ENCODE measurements around the gene SLC12A7.
A peak's percentile ranks its signal among the peaks of the same experiment; 100 is the strongest.

The SLC12A7 gene

GRCh38 chr5:1108865-1109174 is 3.0 kb downstream of the SLC12A7 start:
- no peak for TF ChIP-seq JUND (IDR thresholded peaks at IDR 0.05; ENCODE audit: low read depth)
- in situ Hi-C loops (cut with HindIII; ENCODE audit: low pct_unique_long_range_greater_than_20kb, low sequenced_read_pairs), result no loop called here
- no peak for DNase-seq (ENCODE audit: low read depth in 1 of 2, low spot score in 1 of 2)

GRCh38 chr5:1108023-1108864 is 3.6 kb downstream of the SLC12A7 start:
- no peak for DNase-seq (ENCODE audit: low read depth in 1 of 2, low spot score in 1 of 2)
- no peak for TF ChIP-seq JUND (IDR thresholded peaks at IDR 0.05; ENCODE audit: low read depth)
- in situ Hi-C loops (cut with HindIII; ENCODE audit: low pct_unique_long_range_greater_than_20kb, low sequenced_read_pairs), result no loop called here

GRCh38 chr5:1107167-1108022 is 4.5 kb downstream of the SLC12A7 start:
- in situ Hi-C loops (cut with HindIII; ENCODE audit: low pct_unique_long_range_greater_than_20kb, low sequenced_read_pairs), result no loop called here
- no peak for DNase-seq (ENCODE audit: low read depth in 1 of 2, low spot score in 1 of 2)
- TF ChIP-seq JUND (IDR thresholded peaks at IDR 0.05; ENCODE audit: low read depth), result no peak

- no peak for TF ChIP-seq JUND (IDR thresholded peaks at IDR 0.05; ENCODE audit: low read depth)
- no peak for DNase-seq (ENCODE audit: low read depth in 1 of 2, low spot score in 1 of 2)
- in situ Hi-C loops (cut with HindIII; ENCODE audit: low pct_unique_long_range_greater_than_20kb, low sequenced_read_pairs), result no loop called here
Observed at GRCh38 chr5:1106385-1107166, 5.3 kb downstream of the SLC12A7 start.

GRCh38 chr5:1105350-1106265 is 6.3 kb downstream of the SLC12A7 start:
- no peak for DNase-seq (ENCODE audit: low read depth in 1 of 2, low spot score in 1 of 2)
- in situ Hi-C loops (cut with HindIII; ENCODE audit: low pct_unique_long_range_greater_than_20kb, low sequenced_read_pairs), result no loop called here
- no peak for TF ChIP-seq JUND (IDR thresholded peaks at IDR 0.05; ENCODE audit: low read depth)

GRCh38 chr5:1104327-1105006 is 7.4 kb downstream of the SLC12A7 start:
- no peak for TF ChIP-seq JUND (IDR thresholded peaks at IDR 0.05; ENCODE audit: low read depth)
- no peak for DNase-seq (ENCODE audit: low read depth in 1 of 2, low spot score in 1 of 2)
- in situ Hi-C loops (cut with HindIII; ENCODE audit: low pct_unique_long_range_greater_than_20kb, low sequenced_read_pairs), result no loop called here

GRCh38 chr5:1103505-1104326 is 8.1 kb downstream of the SLC12A7 start:
- peak in 1 of 2 experiments; percentile 40 for DNase-seq (ENCODE audit: low read depth in 1 of 2, low spot score in 1 of 2)
- no peak for TF ChIP-seq JUND (IDR thresholded peaks at IDR 0.05; ENCODE audit: low read depth)
- in situ Hi-C loops (cut with HindIII; ENCODE audit: low pct_unique_long_range_greater_than_20kb, low sequenced_read_pairs), result no loop called here

- no peak for TF ChIP-seq JUND (IDR thresholded peaks at IDR 0.05; ENCODE audit: low read depth)
- in situ Hi-C loops (cut with HindIII; ENCODE audit: low pct_unique_long_range_greater_than_20kb, low sequenced_read_pairs), result no loop called here
Observed at GRCh38 chr5:1103093-1103492, 8.8 kb downstream of the SLC12A7 start.

GRCh38 chr5:1101961-1102713 is 9.7 kb downstream of the SLC12A7 start:
- in situ Hi-C loops (cut with HindIII; ENCODE audit: low pct_unique_long_range_greater_than_20kb, low sequenced_read_pairs), result no loop called here
- TF ChIP-seq JUND (IDR thresholded peaks at IDR 0.05; ENCODE audit: low read depth), result no peak

More at GRCh38 chr5:1103093-1103492, 8.8 kb downstream of the SLC12A7 start:
- no peak for DNase-seq (ENCODE audit: low read depth in 1 of 2, low spot score in 1 of 2)

More at GRCh38 chr5:1101961-1102713, 9.7 kb downstream of the SLC12A7 start:
- no peak for DNase-seq (ENCODE audit: low read depth in 1 of 2, low spot score in 1 of 2)

Data from T47D (cell line).